Small intestine (tissue), 7 donors: ENCODE results near the gene IL31. TPM values are rescaled to one million over a fixed set of nuclear protein-coding genes. Genes with fewer than 3 reads are reported as not detected.

Experiments used
- DNase-seq, 2 donors: peaks; one replicate each; pipeline versions ENCODE4 v3.0.0 to v3.0.0-alpha.2; 2013
- FAIRE-seq: peaks from 2 replicates; lab custom pipeline; 2012; peaks lifted over from hg19 to GRCh38; lab: Jason Lieb, UNC
- H3K27ac ChIP-seq, 3 donors: one replicate each; pipeline ENCODE4 v1.5.1; 2013; ENCODE audit warnings: low read length in 2 of 3, mild to moderate bottlenecking in 2 of 3, control low read depth in 1 of 3, inconsistent platforms in 1 of 3, low read depth in 1 of 3, moderate library complexity in 1 of 3
- H3K27me3 ChIP-seq, 3 donors: one replicate each; pipeline ENCODE4 v1.6.1; 2013; ENCODE audit warnings: low read length in 3 of 3, inconsistent platforms in 1 of 3; ENCODE audit not compliant: control insufficient read depth in 3 of 3, insufficient read depth in 3 of 3
- H3K36me3 ChIP-seq, 3 donors: one replicate each; pipeline ENCODE4 v1.6.1; 2013; ENCODE audit warnings: low read length in 3 of 3, inconsistent platforms in 1 of 3, low read depth in 1 of 3, mild to moderate bottlenecking in 1 of 3, moderate library complexity in 1 of 3; ENCODE audit not compliant: control insufficient read depth in 3 of 3, insufficient read depth in 2 of 3
- H3K4me1 ChIP-seq, 3 donors: one replicate each; pipeline ENCODE4 v1.6.1; 2013; ENCODE audit warnings: low read length in 2 of 3, inconsistent platforms in 1 of 3, low read depth in 1 of 3, mild to moderate bottlenecking in 1 of 3, moderate library complexity in 1 of 3; ENCODE audit not compliant: control insufficient read depth in 3 of 3, insufficient read depth in 2 of 3
- H3K4me3 ChIP-seq, 3 donors: one replicate each; pipeline ENCODE4 v1.5.1; 2013; ENCODE audit warnings: low read length in 3 of 3, control low read depth in 1 of 3, inconsistent platforms in 1 of 3, low read depth in 1 of 3, mild to moderate bottlenecking in 1 of 3, moderate library complexity in 1 of 3
- H3K9me3 ChIP-seq, 2 donors: one replicate each; pipeline ENCODE4 v1.6.1; 2013; ENCODE audit warnings: low read depth in 1 of 2, low read length in 1 of 2; ENCODE audit not compliant: control insufficient read depth in 2 of 2, insufficient read depth in 1 of 2
- WGBS, 3 donors: extraction: QIAGEN DNeasy Blood & Tissue Kit; methylation state at CpG; one replicate each; pipeline ENCODE4 v1.1.7; 2013; 5-methylcytosine and 5-hydroxymethylcytosine counted together
- polyA plus RNA-seq, 4 donors: library from polyadenylated mRNA; stranded (reverse) in 3 of 4; unstranded in 1 of 4; fragments of 200-250 nt in 3 of 4; fragments of 120-200 nt in 1 of 4; gene quantifications; one replicate each; pipeline versions ENCODE4 v1.2.1 to v1.2.3, GENCODE V29; 2013
- donor health status: healthy with polysubstance abuse.
- donor health status: control.
- donor health status: control.
- donor health status: Bipolar disorder and iron deficiency.
- donor health status: healthy.

Gene IL31
- polyA plus RNA-seq, 4 donors, result not detected

DNA sequence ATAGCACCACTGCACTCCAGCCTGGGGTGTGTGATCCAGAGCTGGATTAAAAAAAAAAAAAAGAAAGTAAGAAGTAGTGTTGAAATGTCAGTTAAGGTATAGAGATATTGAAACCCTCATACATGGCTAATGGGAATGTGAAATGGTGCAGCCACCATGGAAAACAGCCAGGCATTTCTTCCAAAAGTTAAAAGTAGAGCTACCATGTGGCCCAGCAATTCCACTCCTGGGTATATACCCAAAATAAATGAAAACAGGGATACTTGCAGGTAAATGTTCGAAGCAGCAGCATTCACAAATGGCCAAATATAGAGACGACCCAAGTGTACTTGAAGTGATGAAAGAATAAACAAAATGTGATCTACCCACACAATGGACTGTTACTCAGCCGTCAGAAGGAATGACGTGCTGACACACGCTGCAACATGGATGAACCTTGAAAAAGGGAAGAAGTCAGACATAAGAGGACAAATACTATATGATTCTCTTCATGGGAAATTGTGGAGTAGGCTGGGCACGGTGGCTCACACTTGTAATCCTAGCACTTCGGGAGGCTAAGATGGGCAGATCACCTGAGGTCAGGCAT is 15.2 kb downstream of the IL31 start:
- Histone ChIP-seq H3K4me3 (no peak overlapping the region), H3K9me3 (no peaks in the 10 kb centered on the region), H3K27ac (no peak overlapping the region), H3K27me3 (no peaks in the 10 kb centered on the region), H3K36me3 (no peaks in the 10 kb centered on the region), H3K4me1 (no peaks in the 10 kb centered on the region)
- 91 to 92% (median 91%) methylated on average over 7 of the region's 7 CpGs for WGBS, 3 donors
- FAIRE-seq (no peak), DNase-seq (no peak)

GRCh38 chr12:122155705-122156104 is 18.3 kb downstream of the IL31 start:
- Histone ChIP-seq H3K4me1 (no peaks in the 10 kb centered on the region), H3K36me3 (no peaks in the 10 kb centered on the region), H3K4me3 (no peak overlapping the region), H3K27ac (no peak overlapping the region), H3K27me3 (no peaks in the 10 kb centered on the region), H3K9me3 (no peaks in the 10 kb centered on the region)
- no peak for FAIRE-seq
- DNase-seq, result no peak
- WGBS, 3 donors, result 84 to 95% (median 94%) methylated on average over 10 of the region's 10 CpGs

DNA sequence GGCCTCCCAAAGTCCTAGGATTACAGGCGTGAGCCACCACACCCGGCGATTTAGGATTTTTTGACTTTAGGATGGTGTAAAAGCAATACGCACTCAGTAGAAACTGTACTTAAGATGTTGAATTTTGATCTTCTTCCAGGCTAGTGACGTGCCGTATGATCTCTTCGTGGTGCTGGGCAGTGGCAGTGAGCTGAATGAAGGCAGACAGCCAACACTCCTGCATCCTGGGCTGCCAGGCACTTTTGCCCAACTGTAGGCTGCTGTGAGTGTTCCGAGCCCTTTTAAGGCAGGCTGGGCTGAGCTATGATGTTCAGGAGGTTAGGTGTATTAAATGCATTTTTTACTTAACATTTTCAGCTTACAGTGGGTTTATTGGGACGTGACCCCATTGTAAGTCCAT is 21.3 kb downstream of the IL31 start:
- no peak for DNase-seq
- no peaks in the 10 kb centered on the region for H3K4me1 ChIP-seq
- H3K9me3 ChIP-seq, result no peaks in the 10 kb centered on the region
- H3K27me3 ChIP-seq, result no peaks in the 10 kb centered on the region
- no peak overlapping the region for H3K27ac ChIP-seq
- H3K36me3 ChIP-seq, result no peaks in the 10 kb centered on the region
- 88 to 94% (median 91%) methylated on average over 9 of the region's 9 CpGs for WGBS, 3 donors
- FAIRE-seq, result no peak
- H3K4me3 ChIP-seq, result no peak overlapping the region

GRCh38 chr12:122150127-122150681 is 23.8 kb downstream of the IL31 start:
- Histone ChIP-seq H3K36me3 (peaks cover 0 to 22% (median 0%) of the 10 kb centered on the region in 3 donors), H3K27me3 (no peaks in the 10 kb centered on the region), H3K9me3 (no peaks in the 10 kb centered on the region), H3K4me3 (no peak overlapping the region), H3K27ac (no peak overlapping the region), H3K4me1 (no peaks in the 10 kb centered on the region)
- FAIRE-seq, result no peak
- WGBS, 3 donors, result 71 to 77% (median 76%) methylated on average over 8 of the region's 8 CpGs
- DNase-seq, result no peak

DNA sequence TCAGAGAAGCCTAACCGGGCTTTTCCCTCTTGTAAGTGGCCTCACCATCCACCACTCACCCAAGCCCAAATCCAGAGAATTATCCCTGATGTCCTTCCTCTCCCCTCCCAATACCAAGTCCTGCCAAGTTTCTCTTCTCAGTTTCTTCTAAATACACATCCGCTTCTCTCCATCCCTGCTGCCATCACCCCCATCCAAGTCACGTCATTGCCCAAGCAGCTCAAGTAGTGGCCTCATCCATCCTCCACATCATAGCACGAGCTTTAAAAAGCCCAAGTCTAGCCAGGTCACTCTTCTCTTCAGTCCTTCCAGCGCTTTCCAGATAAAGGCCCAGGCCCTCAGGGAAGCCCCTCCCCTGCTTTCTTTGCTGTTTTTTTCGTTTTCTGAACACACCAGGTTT is 25.4 kb downstream of the IL31 start:
- Histone ChIP-seq H3K36me3 (peaks cover 0 to 36% (median 0%) of the 10 kb centered on the region in 3 donors), H3K27ac (no peak overlapping the region), H3K27me3 (no peaks in the 10 kb centered on the region), H3K9me3 (no peaks in the 10 kb centered on the region), H3K4me3 (no peak overlapping the region), H3K4me1 (no peaks in the 10 kb centered on the region)
- 31 to 49% (median 46%) methylated on average over 6 of the region's 6 CpGs for WGBS, 3 donors
- no peak for FAIRE-seq
- DNase-seq, result no peak

- no peak overlapping the region for H3K27ac ChIP-seq
- H3K27me3 ChIP-seq, result no peaks in the 10 kb centered on the region
- no peak overlapping the region for H3K4me3 ChIP-seq
- FAIRE-seq (no peak), DNase-seq (no peak)
- peaks cover 0 to 46% (median 0%) of the 10 kb centered on the region in 3 donors for H3K36me3 ChIP-seq
- no peaks in the 10 kb centered on the region for H3K9me3 ChIP-seq
- H3K4me1 ChIP-seq, result no peaks in the 10 kb centered on the region
- whole genome bisulfite sequencing, 3 donors, result 53 to 81% (median 67%) methylated on average over 21 of the region's 21 CpGs
Observed at GRCh38 chr12:122147514-122148290, 26.3 kb downstream of the IL31 start.

DNA sequence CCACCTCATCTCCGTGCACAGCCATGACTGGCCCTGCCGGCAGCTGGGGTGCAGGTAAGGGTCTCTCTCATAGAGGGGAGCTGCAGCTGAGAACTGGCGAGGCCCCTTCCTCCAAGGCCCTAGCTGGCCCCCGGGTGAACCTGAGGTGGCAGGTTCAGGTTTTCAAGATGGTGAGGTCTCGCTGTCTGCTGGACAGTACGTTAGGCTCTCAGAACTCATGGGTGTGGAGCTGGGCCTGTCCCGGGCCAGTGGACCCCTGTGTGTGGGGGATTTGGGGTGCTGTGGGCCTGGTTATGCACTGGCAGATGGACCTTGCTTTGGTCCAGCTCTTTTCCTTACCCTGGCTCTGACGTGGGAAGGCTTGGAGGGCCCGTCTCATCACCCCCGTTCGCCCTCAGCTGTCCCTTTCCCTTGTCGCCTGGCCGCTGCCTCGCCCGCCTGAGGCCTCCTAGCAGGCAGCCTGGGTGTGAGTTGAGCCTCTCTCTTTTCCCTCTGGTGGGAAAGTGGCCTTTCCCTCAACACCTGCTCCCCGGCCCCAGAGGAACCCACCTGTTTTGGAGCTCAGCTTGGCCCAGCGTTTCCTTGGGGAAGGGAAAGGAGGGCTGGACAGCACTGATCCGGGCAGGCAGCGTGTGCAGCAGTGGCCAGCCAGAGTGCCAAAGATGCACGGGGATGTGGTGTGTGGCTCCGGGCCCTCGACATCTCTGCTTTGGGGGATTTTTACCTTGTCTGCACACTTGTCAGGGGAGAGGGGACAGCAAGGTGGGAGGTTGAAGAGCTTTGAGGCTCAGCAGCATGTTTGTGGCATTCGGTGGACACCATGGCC is 28.3 kb downstream of the IL31 start:
- no peak for FAIRE-seq
- H3K36me3 ChIP-seq, result peaks cover 3 to 66% (median 8%) of the 10 kb centered on the region in 3 donors
- H3K9me3 ChIP-seq, result no peaks in the 10 kb centered on the region
- 86 to 88% (median 87%) methylated on average over 23 of the region's 23 CpGs for WGBS, 3 donors
- H3K4me3 ChIP-seq, result no peak overlapping the region
- DNase-seq, result no peak
- no peaks in the 10 kb centered on the region for H3K27me3 ChIP-seq
- H3K27ac ChIP-seq, result no peak overlapping the region
- no peaks in the 10 kb centered on the region for H3K4me1 ChIP-seq

- Histone ChIP-seq H3K36me3 (peaks cover 3 to 73% (median 8%) of the 10 kb centered on the region in 3 donors), H3K27ac (no peak overlapping the region), H3K27me3 (no peaks in the 10 kb centered on the region), H3K9me3 (no peaks in the 10 kb centered on the region), H3K4me1 (no peaks in the 10 kb centered on the region), H3K4me3 (no peak overlapping the region)
- FAIRE-seq (no peak), DNase-seq (no peak)
- WGBS, 3 donors, result 96 to 98% (median 97%) methylated on average over 12 of the region's 12 CpGs
Observed at GRCh38 chr12:122144885-122145284, 29.1 kb downstream of the IL31 start.
